Smooth muscle cell (in vitro differentiated cells): ENCODE data around the gene SP2. TPM values are rescaled to one million over a fixed set of nuclear protein-coding genes. Genes with fewer than 3 reads are reported as not detected.

Source experiments
- DNase-seq: peaks from one replicate; lab custom pipeline; 2025; ENCODE audit not compliant: unreplicated experiment; lab: John Stamatoyannopoulos, UW
- H2AFZ ChIP-seq: fragments of 200-600 bp; sonication (generic); 2 replicates; pipeline ENCODE4 v1.6.0; 2016; ENCODE audit warnings: antibody characterized with exemption, low read depth, mild to moderate bottlenecking
- H3F3A ChIP-seq: fragments of 200-600 bp; sonication (generic); 2 replicates; pipeline ENCODE4 v1.6.0; 2017; ENCODE audit warnings: antibody characterized with exemption, low read depth
- H3K27ac ChIP-seq: fragments of 200-600 bp; sonication (generic); 2 replicates; pipeline ENCODE4 v1.5.1; 2016; ENCODE audit warnings: low read depth, mild to moderate bottlenecking
- H3K27me3 ChIP-seq: fragments of 200-600 bp; sonication (generic); 2 replicates; pipeline ENCODE4 v1.6.1; 2016; ENCODE audit warnings: low read depth, mild to moderate bottlenecking
- H3K36me3 ChIP-seq: fragments of 200-600 bp; sonication (generic); 2 replicates; pipeline ENCODE4 v1.5.1; 2016; ENCODE audit warnings: low read depth
- H3K4me1 ChIP-seq: fragments of 200-600 bp; sonication (generic); 2 replicates; pipeline ENCODE4 v1.5.1; 2016; ENCODE audit warnings: low read depth
- H3K4me2 ChIP-seq: fragments of 200-600 bp; sonication (generic); 2 replicates; pipeline ENCODE4 v1.6.0; 2016; ENCODE audit warnings: mild to moderate bottlenecking
- H3K4me3 ChIP-seq: fragments of 200-600 bp; sonication (generic); 2 replicates; pipeline ENCODE4 v1.5.1; 2016; ENCODE audit warnings: mild to moderate bottlenecking
- H3K79me2 ChIP-seq: fragments of 200-600 bp; sonication (generic); 2 replicates; pipeline ENCODE4 v1.6.0; 2016; ENCODE audit warnings: low read depth, mild to moderate bottlenecking
- H3K9ac ChIP-seq: fragments of 200-600 bp; sonication (generic); 2 replicates; pipeline ENCODE4 v1.6.0; 2016; ENCODE audit warnings: low read depth
- H3K9me3 ChIP-seq: fragments of 200-600 bp; sonication (generic); replicated peaks from 2 replicates; pipeline ENCODE4 v1.5.1; 2016; ENCODE audit warnings: low read depth
- H4K20me1 ChIP-seq: fragments of 200-600 bp; sonication (generic); 2 replicates; pipeline ENCODE4 v1.6.0; 2016; ENCODE audit warnings: low read depth
- WGBS: methylation state at CpG from one replicate; pipeline ENCODE4 v1.1.7; 2016; ENCODE audit warnings: low lambda C conversion rate; 5-methylcytosine and 5-hydroxymethylcytosine counted together
- polyA plus RNA-seq: library from polyadenylated mRNA; unstranded; fragments of >200 nt; fragmentation: Nextera tagmentation; extraction: Ambion mirVana; gene quantifications from 2 replicates; pipeline ENCODE4 v1.2.1, GENCODE V29; 2016
- total RNA-seq: library from RNA; depleted of rRNA; stranded (reverse); fragments of >200 nt; gene quantifications from 2 replicates; pipeline ENCODE4 v1.2.3, GENCODE V29; 2014
- TF ChIP-seq, protein P1 (sequence below): fragments of 200-600 bp; sonication (generic); IDR thresholded peaks from 2 replicates; pipeline ENCODE4 v1.5.1; 2017; ENCODE audit warnings: borderline replicate concordance, mild to moderate bottlenecking, antibody characterized with exemption; ENCODE audit not compliant: insufficient read depth, poor library complexity, severe bottlenecking

SP2 gene
- total and polyA plus RNA-seq, 2 experiments from 2014 or later = 2.4 to 9.0 TPM

DNA sequence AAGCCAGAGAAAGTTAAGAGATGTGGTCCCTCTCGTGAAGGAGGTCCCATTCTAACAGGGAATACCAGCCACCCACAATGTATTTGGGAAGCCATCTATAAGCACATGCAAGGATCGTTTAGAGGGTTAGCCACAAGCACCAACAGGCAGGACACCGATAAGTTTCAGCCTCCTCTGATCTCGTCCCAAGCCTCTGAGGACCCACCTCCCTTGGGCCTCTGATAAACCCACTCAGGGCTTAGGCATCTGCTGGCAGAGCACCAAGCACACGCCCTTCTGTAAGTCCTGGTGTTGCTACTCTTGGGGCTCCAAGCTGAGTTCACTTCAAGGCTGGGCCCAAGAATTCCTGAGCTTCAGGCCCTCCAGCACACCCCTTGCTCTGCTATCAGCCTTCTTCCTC lies 39.9 kb downstream of the SP2 start:
- no peaks in the 10 kb centered on the region for H3K27me3 ChIP-seq
- H3K4me2 ChIP-seq = no peak overlapping the region
- WGBS = 65% methylated on average over 5 of the region's 5 CpGs
- no peaks in the 10 kb centered on the region for H3K4me1 ChIP-seq
- no peaks in the 10 kb centered on the region for H3K36me3 ChIP-seq
- no peak overlapping the region for H3K4me3 ChIP-seq
- DNase-seq = no peak
- H2AFZ ChIP-seq = no peak overlapping the region
- TF ChIP-seq, protein P1, sequence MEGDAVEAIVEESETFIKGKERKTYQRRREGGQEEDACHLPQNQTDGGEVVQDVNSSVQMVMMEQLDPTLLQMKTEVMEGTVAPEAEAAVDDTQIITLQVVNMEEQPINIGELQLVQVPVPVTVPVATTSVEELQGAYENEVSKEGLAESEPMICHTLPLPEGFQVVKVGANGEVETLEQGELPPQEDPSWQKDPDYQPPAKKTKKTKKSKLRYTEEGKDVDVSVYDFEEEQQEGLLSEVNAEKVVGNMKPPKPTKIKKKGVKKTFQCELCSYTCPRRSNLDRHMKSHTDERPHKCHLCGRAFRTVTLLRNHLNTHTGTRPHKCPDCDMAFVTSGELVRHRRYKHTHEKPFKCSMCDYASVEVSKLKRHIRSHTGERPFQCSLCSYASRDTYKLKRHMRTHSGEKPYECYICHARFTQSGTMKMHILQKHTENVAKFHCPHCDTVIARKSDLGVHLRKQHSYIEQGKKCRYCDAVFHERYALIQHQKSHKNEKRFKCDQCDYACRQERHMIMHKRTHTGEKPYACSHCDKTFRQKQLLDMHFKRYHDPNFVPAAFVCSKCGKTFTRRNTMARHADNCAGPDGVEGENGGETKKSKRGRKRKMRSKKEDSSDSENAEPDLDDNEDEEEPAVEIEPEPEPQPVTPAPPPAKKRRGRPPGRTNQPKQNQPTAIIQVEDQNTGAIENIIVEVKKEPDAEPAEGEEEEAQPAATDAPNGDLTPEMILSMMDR = no peak
- H3K27ac ChIP-seq = no peak overlapping the region
- no peaks in the 10 kb centered on the region for H3K79me2 ChIP-seq
- H3K9ac ChIP-seq = no peak overlapping the region
- H4K20me1 ChIP-seq = no peaks in the 10 kb centered on the region
- no peaks in the 10 kb centered on the region for H3F3A ChIP-seq
- H3K9me3 ChIP-seq = no peaks in the 10 kb centered on the region

DNA sequence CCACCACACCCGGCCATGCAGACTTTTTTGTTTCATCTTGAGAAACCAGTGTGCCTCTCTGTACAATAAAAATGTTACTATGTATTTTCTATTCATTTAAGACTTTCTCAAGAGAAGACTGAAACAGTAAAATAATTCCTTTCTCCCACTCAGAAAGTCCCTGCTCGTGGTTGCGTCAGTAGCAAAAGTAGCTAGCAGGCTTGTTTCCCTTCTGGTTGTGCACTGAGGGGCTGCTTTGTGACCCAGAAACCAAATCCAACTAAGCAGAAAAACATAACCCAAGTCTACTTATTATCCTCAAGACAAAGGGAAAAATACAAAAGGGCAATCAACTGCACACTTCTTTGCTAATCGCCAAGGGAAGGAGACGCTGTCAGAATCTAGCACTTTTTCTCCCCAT lies 41.9 kb downstream of the SP2 start:
- Histone ChIP-seq H3K9ac (no peak overlapping the region), H3K36me3 (no peaks in the 10 kb centered on the region), H3K4me1 (no peaks in the 10 kb centered on the region), H4K20me1 (no peaks in the 10 kb centered on the region), H3K79me2 (no peaks in the 10 kb centered on the region), H3K9me3 (no peaks in the 10 kb centered on the region), H2AFZ (no peak overlapping the region), H3F3A (no peaks in the 10 kb centered on the region), H3K4me2 (no peak overlapping the region), H3K27me3 (no peaks in the 10 kb centered on the region), H3K27ac (no peak overlapping the region), H3K4me3 (no peak overlapping the region)
- TF ChIP-seq, protein P1 = no peak
- DNase-seq = no peak
- 79% methylated on average over 5 of the region's 5 CpGs for WGBS

DNA sequence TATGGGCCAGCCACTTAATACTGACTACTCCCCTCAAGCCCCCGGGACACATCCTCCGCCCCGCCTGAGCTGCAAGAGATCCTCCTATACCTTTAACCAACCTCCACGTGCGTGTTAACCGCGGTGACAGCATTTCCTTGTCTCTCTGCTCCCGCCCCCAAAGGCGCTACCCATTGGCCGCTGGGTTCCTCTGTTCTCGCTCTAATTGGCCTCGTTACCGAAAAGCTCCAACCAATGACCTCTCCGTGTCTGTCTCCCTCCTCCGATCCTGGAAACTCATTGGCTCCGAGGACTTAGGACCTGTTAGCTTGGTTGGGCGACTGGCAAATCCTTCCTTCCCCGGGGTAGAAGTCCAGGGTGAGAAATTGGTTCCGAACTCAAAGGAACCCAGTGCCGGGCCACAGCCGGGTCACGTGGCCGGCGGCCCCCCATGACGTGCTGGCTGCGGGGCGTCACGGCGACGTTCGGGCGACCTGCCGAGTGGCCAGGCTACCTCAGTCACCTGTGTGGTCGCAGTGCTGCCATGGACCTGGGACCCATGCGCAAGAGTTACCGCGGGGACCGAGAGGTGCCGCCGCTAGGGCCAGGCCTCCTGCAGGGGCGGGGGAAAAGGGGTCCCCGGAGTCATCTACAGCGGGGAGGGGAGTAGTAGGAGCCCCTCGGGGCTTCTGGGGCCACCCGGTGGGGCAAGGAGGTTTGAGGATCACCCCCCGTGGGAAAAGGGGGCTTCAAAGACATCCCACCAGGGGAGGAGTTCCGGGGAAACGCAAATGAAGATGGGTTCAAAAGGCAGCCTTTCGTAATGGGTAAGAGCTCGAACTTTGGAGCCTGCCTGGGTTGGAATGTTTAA lies 45.4 kb downstream of the SP2 start, which contains the start of gene PNPO:
PNPO (plus strand) TSS at position 326 of the 850 bp plus-strand sequence; CDS start at position 431, 105 bp downstream.
- Histone ChIP-seq H3K9me3 (no peaks in the 10 kb centered on the region), H3K4me1 (no peaks in the 10 kb centered on the region), H3K27ac (no peak within 1 kb of the TSS), H4K20me1 (no peaks in the 10 kb centered on the region), H3F3A (no peaks in the 10 kb centered on the region), H3K4me3 (peak within 1 kb of the TSS; percentile 58), H2AFZ (peak within 1 kb of the TSS; percentile 67), H3K79me2 (no peaks in the 10 kb centered on the region), H3K4me2 (peak within 1 kb of the TSS; percentile 91), H3K36me3 (no peaks in the 10 kb centered on the region), H3K27me3 (no peaks in the 10 kb centered on the region), H3K9ac (no peak within 1 kb of the TSS)
- WGBS = 48% methylated on average over 43 of the region's 50 CpGs
- TF ChIP-seq, protein P1 = no peak
- DNase-seq = no peak
